Heart right ventricle (tissue), 16 donors: ENCODE results near the gene PIMREG. TPM values are rescaled to one million over a fixed set of nuclear protein-coding genes. Genes with fewer than 3 reads are reported as not detected.

Experiments
- ATAC-seq, 8 donors: fragments of 200-7000 bp; cut with Tn5 transposase; one replicate each; pipeline ENCODE4 v1.9.1; 2020; ENCODE audit warnings: mild to moderate bottlenecking in 8 of 8, moderate library complexity in 8 of 8, moderate number of reproducible peaks in 1 of 8
- DNase-seq, 2 donors: peaks; one replicate each; pipeline ENCODE4 v3.0.0-alpha.2; 2020
- H3K27ac ChIP-seq, 10 donors: fragments of 200-600 bp; sonication (generic) in 2 of 10; one replicate each; pipeline versions ENCODE4 v1.5.0 to v1.8.0; 2020 to 2022; ENCODE audit warnings: mild to moderate bottlenecking in 3 of 10
- H3K27me3 ChIP-seq, 7 donors: fragments of 200-600 bp; one replicate each; pipeline ENCODE4 v1.8.0; 2021 to 2022; ENCODE audit warnings: mild to moderate bottlenecking in 2 of 7
- H3K36me3 ChIP-seq, 9 donors: fragments of 200-600 bp; sonication (generic) in 1 of 9; one replicate each; pipeline versions ENCODE4 v1.5.0 to v1.8.0; 2020 to 2022; ENCODE audit warnings: mild to moderate bottlenecking in 2 of 9
- H3K4me1 ChIP-seq, 9 donors: fragments of 200-600 bp; sonication (generic) in 1 of 9; one replicate each; pipeline versions ENCODE4 v1.5.0 to v1.8.0; 2020 to 2022; ENCODE audit warnings: mild to moderate bottlenecking in 4 of 9
- H3K4me3 ChIP-seq, 10 donors: fragments of 200-600 bp; sonication (generic) in 2 of 10; one replicate each; pipeline versions ENCODE4 v1.5.0 to v1.8.0; 2020 to 2022; ENCODE audit warnings: mild to moderate bottlenecking in 7 of 10, moderate library complexity in 2 of 10
- H3K9me3 ChIP-seq, 11 donors: fragments of 200-600 bp in 10 of 11; sonication (generic) in 2 of 11; one replicate each; pipeline versions ENCODE4 v1.5.0 to v1.8.0; 2013 to 2022; ENCODE audit warnings: mild to moderate bottlenecking in 2 of 11, control low read depth in 1 of 11, moderate library complexity in 1 of 11
- CTCF ChIP-seq, 9 donors: fragments of 200-600 bp; sonication (generic) in 2 of 9; IDR thresholded peaks; one replicate each; pipeline versions ENCODE4 v1.5.0 to v1.8.0; 2021 to 2022; ENCODE audit warnings: antibody characterized with exemption in 9 of 9, mild to moderate bottlenecking in 5 of 9, moderate library complexity in 1 of 9
- WGBS, 2 donors: extraction: QIAGEN DNeasy Blood & Tissue Kit; methylation state at CpG; one replicate each; pipeline ENCODE4 v1.1.7; 2013; ENCODE audit warnings: inconsistent platforms in 1 of 2; 5-methylcytosine and 5-hydroxymethylcytosine counted together
- intact Hi-C, 10 donors: fragments of 100-400 bp; cut with DNase I; formaldehyde crosslinking; loops; one replicate each; pipeline versions ENCODE4 v1.11.1 to v1.14.2; 2022
- polyA plus RNA-seq, 2 donors: library from polyadenylated mRNA; stranded (reverse); fragments of 200-250 nt; gene quantifications; one replicate each; pipeline ENCODE4 v1.2.3, GENCODE V29; 2013
- total RNA-seq, 10 donors: library from RNA; stranded (reverse); fragmentation: NEBNext Ultra II Directional in 3 of 10; extraction: Animal tissue kit (Norgen Biotek cat#: 25700) in 3 of 10; gene quantifications; one replicate each; pipeline versions ENCODE4 v1.2.1 to v1.2.4, GENCODE V29; 2021 to 2023
- donor health status: Arrhythmogenic right ventricular cardiomyopathy.
- donor health status: ischemic (EF 13 %, LVEDD 7.1; RV severe dilation, severe dysfunction).
- donor health status: healthy with polysubstance abuse.
- donor health status: DM: no; HTN: yes; CAD: no.
- donor health status: DM: no; HTN: no; CAD: no.
- donor health status: ischemic (EF 25% LVEDD 6.9; RV normal size, moderate dysfunction).
- donor health status: ischemic (EF 25% LVEDD 5.7; RV mildly dilated, moderate dysfunction).
- donor health status: healthy.
- donor health status: DM: yes; HTN: yes; CAD: no.
- donor health status: Ischemic cardiomyopathy.
- donor health status: ischemic (EF 35%, LVEDD 5.7; RV mildly dilated, moderate dysfunction).
- donor health status: nonischemic (EF 11% LVEDD 7.7; RV severe dilation, severe dysfunction).
- donor health status: DM: yes; HTN: yes; CAD: no.
- donor health status: PGD.
- donor health status: ischemic (EF 29% LVEDD 5.4; RV normal size, mild dysfunction).
- donor health status: nonischemic (EF 23%, LVEDD 6.1; RV moderate dilation, normal function).

Gene PIMREG
- total and polyA plus RNA-seq, 12 donors = 0.21 to 4.0 (median 0.54) TPM; not detected in 6

GRCh38 chr17:6492892-6493674 lies 48.8 kb downstream of the PIMREG start:
- Histone ChIP-seq H3K36me3 (no peaks in the 10 kb centered on the region), H3K9me3 (no peaks in the 10 kb centered on the region), H3K4me1 (peaks cover 0 to 15% (median 5%) of the 10 kb centered on the region in 9 donors), H3K4me3 (no peak overlapping the region), H3K27me3 (peaks cover 0 to 36% (median 18%) of the 10 kb centered on the region in 7 donors), H3K27ac (no peak overlapping the region)
- WGBS, 2 donors = 70 to 79% methylated on average over 4 of the region's 4 CpGs
- ATAC-seq = no peak
- no peak for DNase-seq
- intact Hi-C loops = loop anchor here in 1 of 10 donors (10.0 kb wide), 1 partner anchor 62 kb away; the partner anchor contains the start of gene PITPNM3
- no peak for TF ChIP-seq CTCF (IDR thresholded peaks at IDR 0.05)

DNA sequence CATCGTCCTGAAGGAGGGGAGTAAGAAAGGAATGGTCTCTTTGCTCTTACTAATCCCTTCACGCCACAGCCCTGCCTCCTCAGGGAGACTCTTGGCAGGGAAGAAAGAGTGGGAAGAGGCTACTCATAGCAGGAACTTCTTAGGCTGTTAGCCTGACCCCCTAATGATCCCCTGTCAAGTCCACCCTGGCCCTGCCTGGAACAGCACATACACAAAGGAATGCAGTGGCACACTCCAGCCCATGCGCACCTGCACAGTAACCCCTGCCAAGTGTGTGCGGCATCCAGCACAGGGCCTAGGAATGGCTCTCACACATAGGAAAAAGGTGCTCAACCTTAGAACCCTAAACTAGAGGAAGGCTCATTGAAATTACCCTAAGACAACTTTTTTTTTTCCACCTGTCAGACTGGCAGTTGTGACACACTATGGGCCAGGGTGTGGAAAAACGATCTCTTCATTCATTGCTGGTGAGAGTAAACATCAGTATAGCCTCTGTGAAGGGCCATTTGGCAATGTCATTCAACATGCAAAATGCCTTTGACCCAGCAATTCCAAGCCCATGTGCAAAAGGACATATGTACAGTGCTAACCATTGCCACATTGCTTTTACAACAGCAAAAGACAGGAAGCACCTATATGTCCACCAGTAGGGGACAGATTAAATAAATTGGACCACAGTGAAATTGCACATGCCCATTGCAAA lies 50.1 kb downstream of the PIMREG start:
- intact Hi-C loops = loop anchor here in 1 of 10 donors (10.0 kb wide), 1 partner anchor 60 kb away; the partner anchor contains the start of gene PITPNM3
- DNase-seq (no peak), ATAC-seq (no peak)
- no peak overlapping the region for H3K4me3 ChIP-seq
- no peaks in the 10 kb centered on the region for H3K36me3 ChIP-seq
- no peak overlapping the region for H3K27ac ChIP-seq
- no peak for TF ChIP-seq CTCF (IDR thresholded peaks at IDR 0.05)
- peaks cover 0 to 26% (median 18%) of the 10 kb centered on the region in 7 donors for H3K27me3 ChIP-seq
- 77 to 82% methylated on average over 5 of the region's 5 CpGs for WGBS, 2 donors
- no peaks in the 10 kb centered on the region for H3K9me3 ChIP-seq
- peaks cover 0 to 15% (median 5%) of the 10 kb centered on the region in 9 donors for H3K4me1 ChIP-seq

- intact Hi-C loops = loop anchor here in 1 of 10 donors (10.0 kb wide), 1 partner anchor 59 kb away; the partner anchor contains the start of gene PITPNM3
- no peak overlapping the region for H3K27ac ChIP-seq
- no peaks in the 10 kb centered on the region for H3K36me3 ChIP-seq
These were observed 51.3 kb downstream of the PIMREG start for GRCh38 chr17:6495450-6496115.

More at GRCh38 chr17:6495450-6496115, 51.3 kb downstream of the PIMREG start:
- Histone ChIP-seq H3K4me3 (no peak overlapping the region), H3K4me1 (peaks cover 0 to 15% (median 5%) of the 10 kb centered on the region in 9 donors), H3K27me3 (peaks cover 0 to 21% (median 14%) of the 10 kb centered on the region in 7 donors), H3K9me3 (no peaks in the 10 kb centered on the region)
- no peak for TF ChIP-seq CTCF (IDR thresholded peaks at IDR 0.05)
- no peak for DNase-seq
- no peak for ATAC-seq
- 49 to 54% methylated on average over 15 of the region's 15 CpGs for WGBS, 2 donors
